CD4-positive, alpha-beta T cell treated with Interleukin-2 at 100 ng/mL for 4 hours (primary cell): Measurements from ENCODE around the gene OR9A4.
"Not testable (repeated sequence)": the region's sequence is repeated elsewhere in the genome, so short reads cannot be mapped to it uniquely, and the experiment has no call there.

Experiments used
- DNase-seq: peaks from one replicate; pipeline ENCODE4 v3.0.0-alpha.2; 2020; ENCODE audit warnings: low spot score

OR9A4 gene

GRCh38 chr7:141916099-141916498 is at the start of gene OR9A4:
Gene OR9A4 (plus strand): TSS chr7:141916399. CDS start chr7:141918876, 2,477 bp downstream.
- no peak for DNase-seq

GRCh38 chr7:141866974-141867373 is 49.2 kb upstream of the OR9A4 start:
- DNase-seq: no peak

GRCh38 chr7:141872931-141873330 is 43.3 kb upstream of the OR9A4 start:
- DNase-seq: no peak

GRCh38 chr7:141874787-141875186 is 41.4 kb upstream of the OR9A4 start:
- no peak for DNase-seq

GRCh38 chr7:141875453-141875852 is 40.7 kb upstream of the OR9A4 start:
- DNase-seq: no peak

- DNase-seq: no peak
Measured at GRCh38 chr7:141876371-141876770, 39.8 kb upstream of the OR9A4 start.

GRCh38 chr7:141877365-141877764 is 38.8 kb upstream of the OR9A4 start:
- DNase-seq: no peak

- DNase-seq: no peak
Measured at GRCh38 chr7:141880960-141881359, 35.2 kb upstream of the OR9A4 start.

- DNase-seq: no peak
Measured at GRCh38 chr7:141884539-141885225, 31.5 kb upstream of the OR9A4 start.

GRCh38 chr7:141889321-141889720 is 26.9 kb upstream of the OR9A4 start:
- DNase-seq: peak; percentile 2

- no peak for DNase-seq
Measured at GRCh38 chr7:141891336-141891735, 24.9 kb upstream of the OR9A4 start.

- not testable (repeated sequence) for DNase-seq
Measured at GRCh38 chr7:141899366-141899765, 16.8 kb upstream of the OR9A4 start.

GRCh38 chr7:141906285-141906684 is 9.9 kb upstream of the OR9A4 start:
- no peak for DNase-seq

GRCh38 chr7:141911391-141911790 is 4.8 kb upstream of the OR9A4 start:
- DNase-seq: no peak

- DNase-seq: no peak
Measured at GRCh38 chr7:141915565-141915964, 634 bp upstream of the OR9A4 start.

GRCh38 chr7:141920281-141920680 is 4.1 kb downstream of the OR9A4 start:
- DNase-seq: no peak

GRCh38 chr7:141928146-141928844 is 12.1 kb downstream of the OR9A4 start:
- no peak for DNase-seq

- no peak for DNase-seq
Measured at GRCh38 chr7:141928845-141929195, 12.6 kb downstream of the OR9A4 start.

GRCh38 chr7:141930211-141930610 is 14.0 kb downstream of the OR9A4 start:
- DNase-seq: no peak

- DNase-seq: no peak
Measured at GRCh38 chr7:141941075-141941474, 24.9 kb downstream of the OR9A4 start.

- no peak for DNase-seq
Measured at GRCh38 chr7:141943846-141944245, 27.6 kb downstream of the OR9A4 start.

GRCh38 chr7:141944811-141945210 is 28.6 kb downstream of the OR9A4 start:
- DNase-seq: no peak

- DNase-seq: no peak
Measured at GRCh38 chr7:141945356-141945755, 29.2 kb downstream of the OR9A4 start.

GRCh38 chr7:141946796-141947195 is 30.6 kb downstream of the OR9A4 start, which contains the start of gene CLEC5A:
Gene CLEC5A (minus strand): TSS chr7:141946974. CDS start chr7:141946292, 682 bp downstream.
- DNase-seq: no peak
